ENCODE results near the gene SPRED2. TPM values are rescaled to one million over a fixed set of nuclear protein-coding genes. Genes with fewer than 3 reads are reported as not detected.

SPRED2 gene
- polyA plus RNA-seq, 1 donor from 2014 or later: 5.3 TPM

GRCh38 chr2:65309699-65310098 is 122.7 kb downstream of the SPRED2 start:
- no peak for TF ChIP-seq POLR2AphosphoS5 (IDR thresholded peaks at IDR 0.05)
- TF ChIP-seq CTCF (IDR thresholded peaks at IDR 0.05; ENCODE audit: poor library complexity, severe bottlenecking): no peak
- no peak for TF ChIP-seq RAD21 (conservative IDR thresholded peaks at IDR 0.05)
- TF ChIP-seq EZH2 (IDR thresholded peaks at IDR 0.05; ENCODE audit: borderline replicate concordance, insufficient read depth, low read length, poor library complexity, severe bottlenecking): no peak
- no peak for TF ChIP-seq MXI1 (conservative IDR thresholded peaks at IDR 0.05; ENCODE audit: poor library complexity, severe bottlenecking)
- TF ChIP-seq TAF1 (IDR thresholded peaks at IDR 0.05; ENCODE audit: low read depth): no peak
- no peak for TF ChIP-seq EP300 (conservative IDR thresholded peaks at IDR 0.05; ENCODE audit: poor library complexity, severe bottlenecking)
- no peak for TF ChIP-seq REST (IDR thresholded peaks at IDR 0.05; ENCODE audit: borderline replicate concordance)
- H3K4me2 ChIP-seq (ENCODE audit: low read length): no peak overlapping the region
- H3K27me3 ChIP-seq (ENCODE audit: insufficient read depth, low read depth, low read length): no peaks in the 10 kb centered on the region
- no peaks in the 10 kb centered on the region for H3K9me2 ChIP-seq (ENCODE audit: insufficient read depth, low read length)
- H3K4me3 ChIP-seq (ENCODE audit: low read length): no peak overlapping the region
- H4K20me1 ChIP-seq (ENCODE audit: insufficient read depth): no peaks in the 10 kb centered on the region
- no peaks in the 10 kb centered on the region for H3F3A ChIP-seq (ENCODE audit: insufficient read depth, low read length, poor library complexity, severe bottlenecking)
- no peak overlapping the region for H3K9ac ChIP-seq (ENCODE audit: low read length)
- no peak overlapping the region for H2AFZ ChIP-seq (ENCODE audit: low read depth, low read length)
- H3K79me2 ChIP-seq (replicated peaks; ENCODE audit: insufficient read depth, low read length): no peaks in the 10 kb centered on the region
- H3K27ac ChIP-seq (ENCODE audit: low read length): no peak overlapping the region
- peaks cover 11% of the 10 kb centered on the region for H3K36me3 ChIP-seq (ENCODE audit: insufficient read depth, low read length)
- H3K9me3 ChIP-seq (ENCODE audit: low read length): no peaks in the 10 kb centered on the region

DNA sequence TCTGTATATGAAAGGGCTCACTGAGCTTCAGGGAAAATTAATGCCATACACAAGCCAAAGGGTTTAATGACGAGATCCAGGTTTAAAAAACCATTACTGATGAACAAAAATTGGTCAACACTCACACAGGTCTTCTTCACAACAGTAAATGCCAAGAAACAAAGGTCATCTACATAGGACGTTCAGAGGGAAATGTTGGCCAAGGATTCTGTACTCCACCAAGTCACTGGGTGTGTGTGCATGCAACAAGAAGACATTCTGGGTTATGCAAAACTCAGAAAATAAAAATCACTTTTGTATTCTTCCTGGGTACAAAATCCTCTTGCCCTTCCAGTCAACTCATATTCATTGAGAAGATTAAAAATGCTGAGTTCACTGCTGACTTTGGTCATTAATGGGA is 126.5 kb downstream of the SPRED2 start:
- Histone ChIP-seq H3K36me3 (ENCODE audit: insufficient read depth, low read length) (no peaks in the 10 kb centered on the region), H3K4me3 (ENCODE audit: low read length) (no peak overlapping the region), H3K9ac (ENCODE audit: low read length) (no peak overlapping the region), H3K79me2 (replicated peaks; ENCODE audit: insufficient read depth, low read length) (no peaks in the 10 kb centered on the region), H3K4me2 (ENCODE audit: low read length) (no peak overlapping the region), H4K20me1 (ENCODE audit: insufficient read depth) (no peaks in the 10 kb centered on the region), H3K27me3 (ENCODE audit: insufficient read depth, low read depth, low read length) (no peaks in the 10 kb centered on the region), H2AFZ (ENCODE audit: low read depth, low read length) (no peak overlapping the region), H3K9me3 (ENCODE audit: low read length) (no peaks in the 10 kb centered on the region), H3F3A (ENCODE audit: insufficient read depth, low read length, poor library complexity, severe bottlenecking) (no peaks in the 10 kb centered on the region), H3K27ac (ENCODE audit: low read length) (no peak overlapping the region), H3K9me2 (ENCODE audit: insufficient read depth, low read length) (no peaks in the 10 kb centered on the region)
- TF ChIP-seq RAD21 (conservative IDR thresholded peaks at IDR 0.05) (no peak), SMC3 (conservative IDR thresholded peaks at IDR 0.05; ENCODE audit: poor library complexity) (no peak), POLR2AphosphoS5 (IDR thresholded peaks at IDR 0.05) (no peak), EP300 (conservative IDR thresholded peaks at IDR 0.05; ENCODE audit: poor library complexity, severe bottlenecking) (no peak), CTCF (IDR thresholded peaks at IDR 0.05; ENCODE audit: poor library complexity, severe bottlenecking) (no peak), MXI1 (conservative IDR thresholded peaks at IDR 0.05; ENCODE audit: poor library complexity, severe bottlenecking) (no peak), REST (IDR thresholded peaks at IDR 0.05; ENCODE audit: borderline replicate concordance) (no peak), EZH2 (IDR thresholded peaks at IDR 0.05; ENCODE audit: borderline replicate concordance, insufficient read depth, low read length, poor library complexity, severe bottlenecking) (no peak), TAF1 (IDR thresholded peaks at IDR 0.05; ENCODE audit: low read depth) (no peak)
